HG03025 (cell line): ENCODE results near the gene KLHL8.
"Not testable (repeated sequence)": the region's sequence is repeated elsewhere in the genome, so short reads cannot be mapped to it uniquely, and the experiment has no call there.

Source experiments
- ATAC-seq: cut with Tn5 transposase; IDR thresholded peaks from one replicate; pipeline ENCODE4 v1.9.1; 2021; ENCODE audit warnings: mild to moderate bottlenecking, moderate library complexity; ENCODE audit not compliant: unreplicated experiment, low FRiP score

The KLHL8 gene

GRCh38 chr4:87229979-87230378 is 9.6 kb upstream of the KLHL8 start:
- no peak for ATAC-seq

GRCh38 chr4:87228262-87228860 is 7.9 kb upstream of the KLHL8 start:
- no peak for ATAC-seq

- ATAC-seq: no peak
Measured at GRCh38 chr4:87227751-87228151, 7.3 kb upstream of the KLHL8 start.

GRCh38 chr4:87225936-87226335 is 5.5 kb upstream of the KLHL8 start:
- ATAC-seq: no peak

- no peak for ATAC-seq
Measured at GRCh38 chr4:87224141-87224923, 3.9 kb upstream of the KLHL8 start.

GRCh38 chr4:87219632-87220093 is 755 bp downstream of the KLHL8 start:
- peak; percentile 39 for ATAC-seq

GRCh38 chr4:87217235-87217763 is 3.1 kb downstream of the KLHL8 start:
- ATAC-seq: not testable (repeated sequence)

GRCh38 chr4:87216469-87216868 is 3.9 kb downstream of the KLHL8 start:
- no peak for ATAC-seq

GRCh38 chr4:87213421-87214075 is 6.9 kb downstream of the KLHL8 start:
- ATAC-seq: no peak

GRCh38 chr4:87211249-87211952 is 9.0 kb downstream of the KLHL8 start:
- no peak for ATAC-seq

GRCh38 chr4:87209696-87210095 is 10.7 kb downstream of the KLHL8 start:
- ATAC-seq: no peak

- no peak for ATAC-seq
Measured at GRCh38 chr4:87209182-87209581, 11.2 kb downstream of the KLHL8 start.

- ATAC-seq: no peak
Measured at GRCh38 chr4:87204559-87204958, 15.9 kb downstream of the KLHL8 start.

GRCh38 chr4:87196927-87197326 is 23.5 kb downstream of the KLHL8 start:
- no peak for ATAC-seq

- no peak for ATAC-seq
Measured at GRCh38 chr4:87196146-87196545, 24.3 kb downstream of the KLHL8 start.

- ATAC-seq: no peak
Measured at GRCh38 chr4:87193958-87194675, 26.3 kb downstream of the KLHL8 start.

- no peak for ATAC-seq
Measured at GRCh38 chr4:87192145-87192919, 28.1 kb downstream of the KLHL8 start.

- no peak for ATAC-seq
Measured at GRCh38 chr4:87188932-87189331, 31.5 kb downstream of the KLHL8 start.

- no peak for ATAC-seq
Measured at GRCh38 chr4:87188048-87188447, 32.4 kb downstream of the KLHL8 start.
